Measurements from ENCODE around the gene SFTA2.
A peak's percentile ranks its signal among the peaks of the same experiment; 100 is the strongest.

Gene SFTA2

DNA sequence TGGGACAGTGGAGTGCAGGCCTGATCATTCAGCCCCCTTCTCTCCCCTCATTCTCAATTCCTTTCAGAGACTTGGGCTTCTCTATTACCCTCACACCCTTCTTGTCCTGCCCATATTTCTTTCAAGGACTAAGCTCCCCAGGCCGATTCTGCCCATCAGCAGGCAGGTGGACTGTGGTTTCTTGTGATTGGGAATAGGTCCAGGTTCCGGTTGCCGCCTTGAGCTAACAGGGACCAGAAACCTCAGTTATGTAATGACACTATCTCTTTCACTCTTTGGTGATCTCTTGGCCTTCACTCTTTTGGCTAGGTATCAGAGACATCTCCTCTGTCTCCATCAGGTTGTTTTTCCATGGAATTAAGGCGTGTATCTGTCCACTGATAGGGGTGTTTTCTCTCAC, 15.3 kb upstream of the SFTA2 start:
- TF ChIP-seq, protein P1, sequence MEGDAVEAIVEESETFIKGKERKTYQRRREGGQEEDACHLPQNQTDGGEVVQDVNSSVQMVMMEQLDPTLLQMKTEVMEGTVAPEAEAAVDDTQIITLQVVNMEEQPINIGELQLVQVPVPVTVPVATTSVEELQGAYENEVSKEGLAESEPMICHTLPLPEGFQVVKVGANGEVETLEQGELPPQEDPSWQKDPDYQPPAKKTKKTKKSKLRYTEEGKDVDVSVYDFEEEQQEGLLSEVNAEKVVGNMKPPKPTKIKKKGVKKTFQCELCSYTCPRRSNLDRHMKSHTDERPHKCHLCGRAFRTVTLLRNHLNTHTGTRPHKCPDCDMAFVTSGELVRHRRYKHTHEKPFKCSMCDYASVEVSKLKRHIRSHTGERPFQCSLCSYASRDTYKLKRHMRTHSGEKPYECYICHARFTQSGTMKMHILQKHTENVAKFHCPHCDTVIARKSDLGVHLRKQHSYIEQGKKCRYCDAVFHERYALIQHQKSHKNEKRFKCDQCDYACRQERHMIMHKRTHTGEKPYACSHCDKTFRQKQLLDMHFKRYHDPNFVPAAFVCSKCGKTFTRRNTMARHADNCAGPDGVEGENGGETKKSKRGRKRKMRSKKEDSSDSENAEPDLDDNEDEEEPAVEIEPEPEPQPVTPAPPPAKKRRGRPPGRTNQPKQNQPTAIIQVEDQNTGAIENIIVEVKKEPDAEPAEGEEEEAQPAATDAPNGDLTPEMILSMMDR (IDR thresholded peaks at IDR 0.05; ENCODE audit: insufficient read depth, low read length) = no peak
- TF ChIP-seq GABPA (IDR thresholded peaks at IDR 0.05; ENCODE audit: low read depth) = no peak
- Histone ChIP-seq H3K27me3 (ENCODE audit: insufficient read depth, poor library complexity, severe bottlenecking) (peaks cover 30% of the 10 kb centered on the region), H3K27ac (replicated peaks) (no peak overlapping the region), H3K4me3 (replicated peaks; ENCODE audit: insufficient read depth, low read length) (no peak overlapping the region)
- DNase-seq (ENCODE audit: low read depth in 1 of 2, low spot score in 1 of 2) = no peak

GRCh38 chr6:30945281-30945680, 13.3 kb upstream of the SFTA2 start:
- TF ChIP-seq SPI1 (IDR thresholded peaks at IDR 0.05; ENCODE audit: borderline replicate concordance, low read depth) (no peak), GABPA (IDR thresholded peaks at IDR 0.05; ENCODE audit: low read depth) (no peak), POLR2AphosphoS5 (IDR thresholded peaks at IDR 0.05; ENCODE audit: low read depth) (no peak)
- TF ChIP-seq, protein P1 (IDR thresholded peaks at IDR 0.05; ENCODE audit: insufficient read depth, low read length) = no peak
- TF ChIP-seq, protein P2, sequence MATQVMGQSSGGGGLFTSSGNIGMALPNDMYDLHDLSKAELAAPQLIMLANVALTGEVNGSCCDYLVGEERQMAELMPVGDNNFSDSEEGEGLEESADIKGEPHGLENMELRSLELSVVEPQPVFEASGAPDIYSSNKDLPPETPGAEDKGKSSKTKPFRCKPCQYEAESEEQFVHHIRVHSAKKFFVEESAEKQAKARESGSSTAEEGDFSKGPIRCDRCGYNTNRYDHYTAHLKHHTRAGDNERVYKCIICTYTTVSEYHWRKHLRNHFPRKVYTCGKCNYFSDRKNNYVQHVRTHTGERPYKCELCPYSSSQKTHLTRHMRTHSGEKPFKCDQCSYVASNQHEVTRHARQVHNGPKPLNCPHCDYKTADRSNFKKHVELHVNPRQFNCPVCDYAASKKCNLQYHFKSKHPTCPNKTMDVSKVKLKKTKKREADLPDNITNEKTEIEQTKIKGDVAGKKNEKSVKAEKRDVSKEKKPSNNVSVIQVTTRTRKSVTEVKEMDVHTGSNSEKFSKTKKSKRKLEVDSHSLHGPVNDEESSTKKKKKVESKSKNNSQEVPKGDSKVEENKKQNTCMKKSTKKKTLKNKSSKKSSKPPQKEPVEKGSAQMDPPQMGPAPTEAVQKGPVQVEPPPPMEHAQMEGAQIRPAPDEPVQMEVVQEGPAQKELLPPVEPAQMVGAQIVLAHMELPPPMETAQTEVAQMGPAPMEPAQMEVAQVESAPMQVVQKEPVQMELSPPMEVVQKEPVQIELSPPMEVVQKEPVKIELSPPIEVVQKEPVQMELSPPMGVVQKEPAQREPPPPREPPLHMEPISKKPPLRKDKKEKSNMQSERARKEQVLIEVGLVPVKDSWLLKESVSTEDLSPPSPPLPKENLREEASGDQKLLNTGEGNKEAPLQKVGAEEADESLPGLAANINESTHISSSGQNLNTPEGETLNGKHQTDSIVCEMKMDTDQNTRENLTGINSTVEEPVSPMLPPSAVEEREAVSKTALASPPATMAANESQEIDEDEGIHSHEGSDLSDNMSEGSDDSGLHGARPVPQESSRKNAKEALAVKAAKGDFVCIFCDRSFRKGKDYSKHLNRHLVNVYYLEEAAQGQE (IDR thresholded peaks at IDR 0.05; ENCODE audit: insufficient replicate concordance, low read depth) = no peak
- no peak overlapping the region for H3K4me3 ChIP-seq (replicated peaks; ENCODE audit: insufficient read depth, low read length)
- peaks cover 32% of the 10 kb centered on the region for H3K27me3 ChIP-seq (ENCODE audit: insufficient read depth, poor library complexity, severe bottlenecking)
- DNase-seq (ENCODE audit: low read depth in 1 of 2, low spot score in 1 of 2) = no peak
- H3K27ac ChIP-seq (replicated peaks) = no peak overlapping the region

- Histone ChIP-seq H3K27ac (replicated peaks) (no peak overlapping the region), H3K4me3 (replicated peaks; ENCODE audit: insufficient read depth, low read length) (no peak overlapping the region), H3K27me3 (ENCODE audit: insufficient read depth, poor library complexity, severe bottlenecking) (peaks cover 32% of the 10 kb centered on the region)
- TF ChIP-seq POLR2AphosphoS5 (IDR thresholded peaks at IDR 0.05; ENCODE audit: low read depth) (no peak), GABPA (IDR thresholded peaks at IDR 0.05; ENCODE audit: low read depth) (no peak)
- TF ChIP-seq, protein P1 (IDR thresholded peaks at IDR 0.05; ENCODE audit: insufficient read depth, low read length) = no peak
- no peak for DNase-seq (ENCODE audit: low read depth in 1 of 2, low spot score in 1 of 2)
Measured at GRCh38 chr6:30944051-30944450, 12.1 kb upstream of the SFTA2 start.

DNA sequence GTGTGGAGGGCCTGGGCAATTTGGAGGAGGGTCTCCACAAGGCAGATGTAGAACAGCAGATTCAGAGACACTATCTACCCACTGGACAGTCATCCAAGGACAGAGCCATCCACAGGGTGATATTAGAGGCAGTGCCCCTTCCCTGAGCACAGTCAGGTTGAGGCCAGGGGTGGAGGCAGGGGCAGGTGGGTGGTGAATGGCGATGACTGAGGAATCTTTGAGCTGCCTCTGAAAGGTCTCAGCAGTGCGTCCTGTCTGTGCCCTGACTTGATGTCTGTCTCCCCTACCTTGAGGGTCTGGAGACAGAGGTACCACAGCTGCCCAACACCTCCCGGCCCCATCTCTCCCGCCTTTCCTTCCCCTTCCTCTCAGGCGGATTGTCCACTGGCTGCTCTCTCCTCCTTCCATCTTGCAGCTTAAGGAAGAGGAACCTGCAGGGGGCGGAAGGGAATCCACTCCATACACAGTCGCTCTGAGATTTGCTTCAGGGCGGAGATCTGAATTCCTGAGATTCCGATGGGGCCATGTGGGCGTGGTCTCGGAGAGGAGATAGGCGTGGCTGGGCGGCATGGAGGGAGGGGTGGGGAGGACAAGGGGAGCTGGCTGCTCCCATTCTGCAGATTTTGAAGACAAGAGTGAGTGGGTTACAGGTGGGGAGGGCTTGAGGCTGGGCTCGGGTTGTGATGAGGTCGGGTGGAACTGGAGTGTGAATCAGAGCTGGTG, 10.5 kb upstream of the SFTA2 start:
- no peak for TF ChIP-seq SPI1 (IDR thresholded peaks at IDR 0.05; ENCODE audit: borderline replicate concordance, low read depth)
- TF ChIP-seq GABPA (IDR thresholded peaks at IDR 0.05; ENCODE audit: low read depth) = no peak
- TF ChIP-seq POLR2AphosphoS5 (IDR thresholded peaks at IDR 0.05; ENCODE audit: low read depth) = no peak
- TF ChIP-seq, protein P2 (IDR thresholded peaks at IDR 0.05; ENCODE audit: insufficient replicate concordance, low read depth) = no peak
- TF ChIP-seq, protein P1 (IDR thresholded peaks at IDR 0.05; ENCODE audit: insufficient read depth, low read length) = no peak
- Histone ChIP-seq H3K27ac (replicated peaks) (no peak overlapping the region), H3K4me3 (replicated peaks; ENCODE audit: insufficient read depth, low read length) (no peak overlapping the region)

More for the DNA sequence above, 10.5 kb upstream of the SFTA2 start:
- peaks cover 27% of the 10 kb centered on the region for H3K27me3 ChIP-seq (ENCODE audit: insufficient read depth, poor library complexity, severe bottlenecking)
- DNase-seq (ENCODE audit: low read depth in 1 of 2, low spot score in 1 of 2) = peak in 1 of 2 experiments; percentile 12
